ENCODE data around the gene MOCOS. TPM values are rescaled to one million over a fixed set of nuclear protein-coding genes. Genes with fewer than 3 reads are reported as not detected.

Gene MOCOS
- total RNA-seq, 1 donor from 2014 or later, result 0.33 TPM

GRCh38 chr18:36316246-36316645, 128.9 kb downstream of the MOCOS start:
- no peak overlapping the region for H3K4me3 ChIP-seq
- no peak for DNase-seq
- peaks cover 59% of the 10 kb centered on the region for H3K4me1 ChIP-seq
- TF ChIP-seq CTCF (IDR thresholded peaks at IDR 0.05; ENCODE audit: borderline replicate concordance), result no peak
- peaks cover 23% of the 10 kb centered on the region for H3K9me3 ChIP-seq (replicated peaks)
- no peaks in the 10 kb centered on the region for H3K27me3 ChIP-seq (ENCODE audit: low read depth)
- H3K27ac ChIP-seq (replicated peaks), result peak overlapping the region; percentile 70
- H3K36me3 ChIP-seq, result no peaks in the 10 kb centered on the region
- intact Hi-C loops (cut with micrococcal nuclease), result no loop called here

Other genes starting within 250 kb of the MOCOS start
- gene RPRD1A, start 119.9 kb upstream of the MOCOS start, total RNA-seq, result 53.4 TPM
- gene SLC39A6, start 58.2 kb upstream of the MOCOS start, total RNA-seq, result 11.9 TPM
- gene ELP2, start 57.6 kb upstream of the MOCOS start, total RNA-seq, result 49.7 TPM
- gene FHOD3, start 110.2 kb downstream of the MOCOS start, total RNA-seq, result 346 TPM

Measured in left ventricle myocardium inferior (tissue), 1 donor.